ENCODE measurements around the gene GIGYF2.
"Not testable (repeated sequence)": the region's sequence is repeated elsewhere in the genome, so short reads cannot be mapped to it uniquely, and the experiment has no call there.

Gene GIGYF2

GRCh38 chr2:232809349-232810124 lies 112.4 kb downstream of the GIGYF2 start:
- no peak for DNase-seq (ENCODE audit: low read depth)

- DNase-seq (ENCODE audit: low read depth) = no peak
Measured at GRCh38 chr2:232810444-232810843, 113.3 kb downstream of the GIGYF2 start.

- no peak for DNase-seq (ENCODE audit: low read depth)
Measured at GRCh38 chr2:232815569-232815968, 118.4 kb downstream of the GIGYF2 start.

GRCh38 chr2:232816657-232817056 lies 119.5 kb downstream of the GIGYF2 start:
- DNase-seq (ENCODE audit: low read depth) = no peak

GRCh38 chr2:232817756-232818155 lies 120.6 kb downstream of the GIGYF2 start:
- no peak for DNase-seq (ENCODE audit: low read depth)

GRCh38 chr2:232829988-232830387 lies 132.9 kb downstream of the GIGYF2 start:
- DNase-seq (ENCODE audit: low read depth) = no peak

- DNase-seq (ENCODE audit: low read depth) = no peak
Measured at GRCh38 chr2:232831496-232831895, 134.4 kb downstream of the GIGYF2 start.

- no peak for DNase-seq (ENCODE audit: low read depth)
Measured at GRCh38 chr2:232833830-232834229, 136.7 kb downstream of the GIGYF2 start.

- DNase-seq (ENCODE audit: low read depth) = no peak
Measured at GRCh38 chr2:232835687-232836208, 138.6 kb downstream of the GIGYF2 start.

- DNase-seq (ENCODE audit: low read depth) = no peak
Measured at GRCh38 chr2:232836934-232837333, 139.8 kb downstream of the GIGYF2 start.

- DNase-seq (ENCODE audit: low read depth) = peak; percentile 33
Measured at GRCh38 chr2:232838406-232838874, 141.3 kb downstream of the GIGYF2 start.

GRCh38 chr2:232839411-232840079 lies 142.4 kb downstream of the GIGYF2 start:
- no peak for DNase-seq (ENCODE audit: low read depth)

- DNase-seq (ENCODE audit: low read depth) = peak; percentile 70
Measured at GRCh38 chr2:232842689-232843088, 145.6 kb downstream of the GIGYF2 start.

GRCh38 chr2:232843834-232844233 lies 146.7 kb downstream of the GIGYF2 start:
- DNase-seq (ENCODE audit: low read depth) = no peak

GRCh38 chr2:232846055-232846454 lies 148.9 kb downstream of the GIGYF2 start:
- no peak for DNase-seq (ENCODE audit: low read depth)

GRCh38 chr2:232850039-232850438 lies 152.9 kb downstream of the GIGYF2 start:
- DNase-seq (ENCODE audit: low read depth) = peak; percentile 75

- DNase-seq (ENCODE audit: low read depth) = not testable (repeated sequence)
Measured at GRCh38 chr2:232852081-232852480, 154.9 kb downstream of the GIGYF2 start.

GRCh38 chr2:232852676-232853075 lies 155.5 kb downstream of the GIGYF2 start:
- no peak for DNase-seq (ENCODE audit: low read depth)

GRCh38 chr2:232854082-232854481 lies 157.0 kb downstream of the GIGYF2 start:
- peak; percentile 88 for DNase-seq (ENCODE audit: low read depth)

- DNase-seq (ENCODE audit: low read depth) = peak; percentile 21
Measured at GRCh38 chr2:232857158-232857563, 160.0 kb downstream of the GIGYF2 start.

GRCh38 chr2:232859385-232859916 lies 162.3 kb downstream of the GIGYF2 start:
- DNase-seq (ENCODE audit: low read depth) = no peak

GRCh38 chr2:232860593-232861241 lies 163.6 kb downstream of the GIGYF2 start:
- DNase-seq (ENCODE audit: low read depth) = no peak

Measured in amniotic epithelial cell (primary cell).